Measurements from ENCODE around the gene DKC1.
"Not testable (repeated sequence)": the region's sequence is repeated elsewhere in the genome, so short reads cannot be mapped to it uniquely, and the experiment has no call there.

- TF ChIP-seq CTCF (IDR thresholded peaks at IDR 0.05; ENCODE audit: low read depth, low read length, poor library complexity, severe bottlenecking); EZH2phosphoT487 (IDR thresholded peaks at IDR 0.05; ENCODE audit: borderline replicate concordance, low read length): not testable (repeated sequence)
Measured at GRCh38 chrX:154817048-154817618, 54.5 kb downstream of the DKC1 start.
